Liver (tissue), 9 donors: ENCODE results near the gene GAN. TPM values are rescaled to one million over a fixed set of nuclear protein-coding genes. Genes with fewer than 3 reads are reported as not detected.

ENCODE experiments used
- DNase-seq: peaks from one replicate; pipeline ENCODE4 v3.0.0-alpha.2; 2017; ENCODE audit warnings: low spot score
- H3K27ac ChIP-seq, 2 donors: one replicate each; pipeline ENCODE4 v1.7.0; 2013; ENCODE audit warnings: inconsistent platforms in 2 of 2, low read length in 2 of 2, control low read depth in 1 of 2, low read depth in 1 of 2, mild to moderate bottlenecking in 1 of 2
- H3K27me3 ChIP-seq, 4 donors: one replicate each; pipeline versions ENCODE4 v1.6.1 to v1.7.0; 2013; ENCODE audit warnings: low read length in 3 of 4, inconsistent platforms in 1 of 4, mild to moderate bottlenecking in 1 of 4, moderate library complexity in 1 of 4; ENCODE audit not compliant: control insufficient read depth in 4 of 4, insufficient read depth in 4 of 4
- H3K36me3 ChIP-seq, 4 donors: one replicate each; pipeline versions ENCODE4 v1.6.1 to v1.7.0; 2013; ENCODE audit warnings: low read length in 3 of 4, mild to moderate bottlenecking in 3 of 4, low read depth in 1 of 4, moderate library complexity in 1 of 4; ENCODE audit not compliant: control insufficient read depth in 4 of 4, insufficient read depth in 3 of 4
- H3K4me1 ChIP-seq, 4 donors: one replicate each; pipeline versions ENCODE4 v1.6.1 to v1.7.0; 2013; ENCODE audit warnings: low read length in 3 of 4, mild to moderate bottlenecking in 3 of 4, moderate library complexity in 1 of 4; ENCODE audit not compliant: control insufficient read depth in 4 of 4, insufficient read depth in 4 of 4
- H3K4me3 ChIP-seq, 3 donors: one replicate each; pipeline versions ENCODE4 v1.6.1 to v1.7.0; 2013; ENCODE audit warnings: low read length in 3 of 3, control low read depth in 1 of 3, low read depth in 1 of 3, mild to moderate bottlenecking in 1 of 3
- H3K9ac ChIP-seq, 2 donors: one replicate each; pipeline ENCODE4 v1.7.0; 2013; ENCODE audit warnings: low read length in 2 of 2, mild to moderate bottlenecking in 2 of 2, moderate library complexity in 2 of 2, control low read depth in 1 of 2, low read depth in 1 of 2
- H3K9me3 ChIP-seq, 4 donors: one replicate each; pipeline versions ENCODE4 v1.6.1 to v1.7.0; 2013; ENCODE audit warnings: low read length in 3 of 4; ENCODE audit not compliant: control insufficient read depth in 4 of 4
- EGR1 ChIP-seq, 2 donors: IDR thresholded peaks; 2 replicates each; pipeline ENCODE4 v1.6.1; 2016 to 2018; ENCODE audit warnings: antibody characterized with exemption in 2 of 2, low read depth in 2 of 2
- FOXA1 ChIP-seq: IDR thresholded peaks from 2 replicates; pipeline ENCODE4 v1.6.1; 2016; ENCODE audit warnings: antibody characterized with exemption
- FOXA2 ChIP-seq: IDR thresholded peaks from 2 replicates; pipeline ENCODE4 v1.6.1; 2016; ENCODE audit warnings: antibody characterized with exemption
- GABPA ChIP-seq, 2 donors: IDR thresholded peaks in 1 of 2; conservative IDR thresholded peaks in 1 of 2; 2 replicates each; pipeline ENCODE4 v1.6.1; 2016; ENCODE audit warnings: antibody characterized with exemption in 2 of 2, mild to moderate bottlenecking in 1 of 2, moderate library complexity in 1 of 2
- HNF4A ChIP-seq, 2 donors: conservative IDR thresholded peaks; 2 replicates each; pipeline ENCODE4 v1.6.1; 2016; ENCODE audit warnings: antibody characterized with exemption in 2 of 2, mild to moderate bottlenecking in 2 of 2
- NR2F2 ChIP-seq: IDR thresholded peaks from 2 replicates; pipeline ENCODE4 v1.6.1; 2016; ENCODE audit warnings: antibody characterized with exemption
- RXRA ChIP-seq, 2 donors: IDR thresholded peaks; 2 replicates each; pipeline ENCODE4 v1.6.1; 2017 to 2018; ENCODE audit warnings: antibody characterized with exemption in 2 of 2, mild to moderate bottlenecking in 1 of 2
- SP1 ChIP-seq: IDR thresholded peaks from 2 replicates; pipeline ENCODE4 v1.6.1; 2018; ENCODE audit warnings: antibody characterized with exemption, mild to moderate bottlenecking
- TAF1 ChIP-seq: conservative IDR thresholded peaks from 2 replicates; pipeline ENCODE4 v1.6.1; 2016; ENCODE audit warnings: antibody characterized with exemption, mild to moderate bottlenecking
- YY1 ChIP-seq: IDR thresholded peaks from 2 replicates; pipeline ENCODE4 v1.6.1; 2016; ENCODE audit warnings: antibody characterized with exemption, mild to moderate bottlenecking
- WGBS: extraction: QIAGEN DNeasy Blood & Tissue Kit; methylation state at CpG from one replicate; pipeline ENCODE4 v1.1.7; 2013; 5-methylcytosine and 5-hydroxymethylcytosine counted together
- polyA plus RNA-seq, 2 donors: library from polyadenylated mRNA; stranded (reverse) in 1 of 2; unstranded in 1 of 2; fragments of 200-250 nt in 1 of 2; fragments of >200 nt in 1 of 2; fragmentation: Nextera tagmentation in 1 of 2; extraction: Ambion mirVana in 1 of 2; gene quantifications; one replicate each; pipeline versions ENCODE4 v1.2.1 to v1.2.3, GENCODE V29; 2013 to 2015
- total RNA-seq, 2 donors: library from RNA; depleted of rRNA; stranded (reverse); fragments of >200 nt; gene quantifications; one replicate each; pipeline ENCODE4 v1.2.3, GENCODE V29; 2014
- TF ChIP-seq, protein P1 (sequence below): IDR thresholded peaks from 2 replicates; pipeline ENCODE4 v1.6.1; 2016; ENCODE audit warnings: antibody characterized with exemption, mild to moderate bottlenecking
- TF ChIP-seq, protein P2 (sequence below): fragments of 150-350 bp; IDR thresholded peaks from 2 replicates; pipeline ENCODE4 v1.5.1; 2017; ENCODE audit warnings: improper control_type of control experiment, low read depth, low read length; ENCODE audit not compliant: missing input control
- TF ChIP-seq, protein P3 (sequence below): IDR thresholded peaks from 2 replicates; pipeline ENCODE4 v1.6.1; 2016; ENCODE audit warnings: antibody characterized with exemption
- donor health status: healthy.
- donor health status: healthy.
- donor health status: healthy.
- donor health status: healthy.
- donor health status: healthy.

Gene GAN
- total and polyA plus RNA-seq, 4 donors, result 0.33 to 5.5 (median 1.5) TPM

DNA sequence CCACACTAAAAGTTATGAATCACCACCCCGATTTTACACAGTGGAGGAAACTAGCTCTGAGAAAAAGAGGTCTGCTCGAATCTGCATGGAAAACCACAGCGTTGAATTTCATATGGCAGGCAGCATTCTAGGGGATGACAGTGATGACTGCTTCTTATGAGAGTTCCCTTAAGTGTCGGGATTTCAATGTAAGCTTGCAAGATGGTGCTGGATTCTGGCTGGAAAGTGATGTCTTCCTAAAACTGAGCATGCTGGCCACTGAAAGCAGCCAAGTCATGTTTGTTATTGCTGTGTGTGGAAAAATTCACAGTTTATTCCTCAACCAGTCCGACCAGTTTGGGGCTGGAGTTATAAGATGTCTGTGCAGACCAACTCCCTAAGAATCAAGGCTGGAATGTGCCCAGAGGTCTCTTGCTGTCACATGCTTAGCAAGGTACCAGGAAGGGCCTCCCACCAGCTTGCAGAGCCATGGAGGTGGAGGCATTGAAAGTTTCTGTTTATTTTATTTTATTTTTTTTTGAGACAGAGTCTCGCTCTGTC is 37.2 kb upstream of the GAN start:
- H3K27ac ChIP-seq, result no peak overlapping the region
- no peaks in the 10 kb centered on the region for H3K9me3 ChIP-seq
- WGBS, result 86% methylated on average over 6 of the region's 6 CpGs
- H3K36me3 ChIP-seq, result no peaks in the 10 kb centered on the region
- no peaks in the 10 kb centered on the region for H3K4me1 ChIP-seq
- TF ChIP-seq, protein P1, sequence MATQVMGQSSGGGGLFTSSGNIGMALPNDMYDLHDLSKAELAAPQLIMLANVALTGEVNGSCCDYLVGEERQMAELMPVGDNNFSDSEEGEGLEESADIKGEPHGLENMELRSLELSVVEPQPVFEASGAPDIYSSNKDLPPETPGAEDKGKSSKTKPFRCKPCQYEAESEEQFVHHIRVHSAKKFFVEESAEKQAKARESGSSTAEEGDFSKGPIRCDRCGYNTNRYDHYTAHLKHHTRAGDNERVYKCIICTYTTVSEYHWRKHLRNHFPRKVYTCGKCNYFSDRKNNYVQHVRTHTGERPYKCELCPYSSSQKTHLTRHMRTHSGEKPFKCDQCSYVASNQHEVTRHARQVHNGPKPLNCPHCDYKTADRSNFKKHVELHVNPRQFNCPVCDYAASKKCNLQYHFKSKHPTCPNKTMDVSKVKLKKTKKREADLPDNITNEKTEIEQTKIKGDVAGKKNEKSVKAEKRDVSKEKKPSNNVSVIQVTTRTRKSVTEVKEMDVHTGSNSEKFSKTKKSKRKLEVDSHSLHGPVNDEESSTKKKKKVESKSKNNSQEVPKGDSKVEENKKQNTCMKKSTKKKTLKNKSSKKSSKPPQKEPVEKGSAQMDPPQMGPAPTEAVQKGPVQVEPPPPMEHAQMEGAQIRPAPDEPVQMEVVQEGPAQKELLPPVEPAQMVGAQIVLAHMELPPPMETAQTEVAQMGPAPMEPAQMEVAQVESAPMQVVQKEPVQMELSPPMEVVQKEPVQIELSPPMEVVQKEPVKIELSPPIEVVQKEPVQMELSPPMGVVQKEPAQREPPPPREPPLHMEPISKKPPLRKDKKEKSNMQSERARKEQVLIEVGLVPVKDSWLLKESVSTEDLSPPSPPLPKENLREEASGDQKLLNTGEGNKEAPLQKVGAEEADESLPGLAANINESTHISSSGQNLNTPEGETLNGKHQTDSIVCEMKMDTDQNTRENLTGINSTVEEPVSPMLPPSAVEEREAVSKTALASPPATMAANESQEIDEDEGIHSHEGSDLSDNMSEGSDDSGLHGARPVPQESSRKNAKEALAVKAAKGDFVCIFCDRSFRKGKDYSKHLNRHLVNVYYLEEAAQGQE, result no peak
- TF ChIP-seq HNF4A (conservative IDR thresholded peaks at IDR 0.05) (no peak), EGR1 (IDR thresholded peaks at IDR 0.05; ENCODE audit: low read depth in 2 of 2) (no peak), FOXA2 (no peak), NR2F2 (no peak), RXRA (IDR thresholded peaks at IDR 0.05) (no peak), YY1 (no peak)
- TF ChIP-seq, protein P2, sequence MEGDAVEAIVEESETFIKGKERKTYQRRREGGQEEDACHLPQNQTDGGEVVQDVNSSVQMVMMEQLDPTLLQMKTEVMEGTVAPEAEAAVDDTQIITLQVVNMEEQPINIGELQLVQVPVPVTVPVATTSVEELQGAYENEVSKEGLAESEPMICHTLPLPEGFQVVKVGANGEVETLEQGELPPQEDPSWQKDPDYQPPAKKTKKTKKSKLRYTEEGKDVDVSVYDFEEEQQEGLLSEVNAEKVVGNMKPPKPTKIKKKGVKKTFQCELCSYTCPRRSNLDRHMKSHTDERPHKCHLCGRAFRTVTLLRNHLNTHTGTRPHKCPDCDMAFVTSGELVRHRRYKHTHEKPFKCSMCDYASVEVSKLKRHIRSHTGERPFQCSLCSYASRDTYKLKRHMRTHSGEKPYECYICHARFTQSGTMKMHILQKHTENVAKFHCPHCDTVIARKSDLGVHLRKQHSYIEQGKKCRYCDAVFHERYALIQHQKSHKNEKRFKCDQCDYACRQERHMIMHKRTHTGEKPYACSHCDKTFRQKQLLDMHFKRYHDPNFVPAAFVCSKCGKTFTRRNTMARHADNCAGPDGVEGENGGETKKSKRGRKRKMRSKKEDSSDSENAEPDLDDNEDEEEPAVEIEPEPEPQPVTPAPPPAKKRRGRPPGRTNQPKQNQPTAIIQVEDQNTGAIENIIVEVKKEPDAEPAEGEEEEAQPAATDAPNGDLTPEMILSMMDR, result no peak
- no peak for DNase-seq
- H3K9ac ChIP-seq, result no peak overlapping the region
- no peak overlapping the region for H3K4me3 ChIP-seq
- no peaks in the 10 kb centered on the region for H3K27me3 ChIP-seq

DNA sequence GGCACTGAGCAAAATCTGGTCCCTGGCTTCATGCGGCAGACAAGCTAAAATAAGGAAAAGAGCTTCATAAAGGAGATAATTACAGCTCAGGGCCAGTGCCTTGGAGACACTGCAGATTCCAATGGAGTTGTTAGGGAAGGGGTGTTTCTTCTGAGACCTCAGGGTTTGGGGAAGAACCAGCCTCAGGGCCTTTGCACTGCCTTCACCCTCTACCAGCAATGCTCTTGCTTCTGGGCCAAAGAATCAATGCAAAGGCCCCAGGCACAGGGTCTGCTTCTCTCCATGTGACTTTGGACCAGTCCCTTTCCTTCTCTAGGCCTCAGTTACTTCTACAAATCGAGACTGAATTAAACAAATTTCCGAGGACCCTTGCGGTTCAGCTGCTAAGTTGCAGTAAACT is 36.2 kb upstream of the GAN start:
- no peak overlapping the region for H3K4me3 ChIP-seq
- H3K36me3 ChIP-seq, result no peaks in the 10 kb centered on the region
- no peak for TF ChIP-seq SP1
- no peak for TF ChIP-seq TAF1
- TF ChIP-seq, protein P3, sequence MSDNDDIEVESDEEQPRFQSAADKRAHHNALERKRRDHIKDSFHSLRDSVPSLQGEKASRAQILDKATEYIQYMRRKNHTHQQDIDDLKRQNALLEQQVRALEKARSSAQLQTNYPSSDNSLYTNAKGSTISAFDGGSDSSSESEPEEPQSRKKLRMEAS, result no peak
- no peak for TF ChIP-seq YY1
- TF ChIP-seq FOXA1, result no peak
- TF ChIP-seq, protein P2, result no peak
- no peak for TF ChIP-seq FOXA2
- no peak for TF ChIP-seq GABPA (IDR thresholded peaks at IDR 0.05 in 1 of 2, conservative IDR thresholded peaks at IDR 0.05 in 1 of 2)
- TF ChIP-seq EGR1 (IDR thresholded peaks at IDR 0.05; ENCODE audit: low read depth in 2 of 2), result no peak
- TF ChIP-seq, protein P1, result no peak
- H3K4me1 ChIP-seq, result no peaks in the 10 kb centered on the region
- no peaks in the 10 kb centered on the region for H3K27me3 ChIP-seq
- no peak overlapping the region for H3K9ac ChIP-seq
- 92% methylated on average over 4 of the region's 4 CpGs for WGBS
- no peaks in the 10 kb centered on the region for H3K9me3 ChIP-seq
- no peak overlapping the region for H3K27ac ChIP-seq
- DNase-seq, result no peak
